ENCODE results near the gene RAB6B. TPM values are rescaled to one million over a fixed set of nuclear protein-coding genes. Genes with fewer than 3 reads are reported as not detected.

The RAB6B gene
- total RNA-seq, 2 experiments from 2014 or later, result 2.7 to 3.9 TPM

DNA sequence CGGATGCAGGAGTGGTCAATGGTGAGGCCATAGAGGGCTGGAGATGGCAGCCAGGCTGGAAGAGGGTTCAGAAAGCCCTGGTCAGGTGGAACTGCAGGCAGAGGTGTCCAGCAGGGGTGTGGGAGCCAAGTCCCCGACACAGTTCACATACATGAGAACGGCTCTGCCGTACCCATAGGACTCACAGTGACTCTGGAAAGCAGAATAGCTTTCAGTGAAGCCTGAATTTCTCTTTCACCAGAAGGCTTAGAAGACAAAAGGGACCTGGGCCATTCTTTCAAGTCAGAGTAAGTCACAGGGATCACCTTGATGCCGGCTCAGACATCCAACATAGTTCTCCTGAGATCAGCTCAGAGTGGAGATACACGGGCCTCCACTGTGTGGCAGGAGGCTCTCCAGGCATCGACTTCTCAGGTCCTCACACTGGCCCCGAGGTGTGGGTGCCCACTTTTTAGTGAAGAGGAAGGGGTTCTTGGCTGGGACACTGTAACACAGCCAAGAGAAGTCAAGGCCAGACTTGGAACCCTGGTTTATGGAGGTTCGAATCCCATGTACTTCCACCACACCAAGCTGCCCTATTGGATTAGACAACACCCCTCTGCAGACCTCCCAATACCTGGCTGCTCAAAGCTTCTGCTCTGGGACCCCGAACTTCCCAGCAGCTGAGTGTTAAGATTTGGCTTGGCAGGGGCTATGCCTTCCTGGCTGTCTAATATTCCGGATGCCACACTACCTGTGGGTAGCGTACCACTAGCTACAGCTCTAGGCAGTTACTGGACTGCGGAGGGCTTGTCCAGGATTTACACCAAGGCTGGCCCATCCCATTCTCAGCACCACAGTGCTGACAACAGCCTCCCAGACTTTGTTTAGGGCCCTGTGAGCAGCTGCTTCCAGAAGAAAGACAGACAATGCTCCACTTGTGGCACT is 40.4 kb upstream of the RAB6B start:
- Mint-ChIP-seq H3K36me3 (no peaks in the 10 kb centered on the region), H3K27me3 (peaks cover 3% of the 10 kb centered on the region), H3K9me3 (no peaks in the 10 kb centered on the region), H3K27ac (peak overlapping the region; percentile 42), H3K4me3 (no peak overlapping the region), H3K4me1 (ENCODE audit: low read depth) (no peaks in the 10 kb centered on the region)
- intact Hi-C loops (cut with micrococcal nuclease), result loop anchor here (10.0 kb wide), 1 partner anchor 539 kb away; no protein-coding TSS in a partner anchor
- ChIA-PET POLR2A (no interaction called here), CTCF (no interaction called here)
- no peak for DNase-seq

DNA sequence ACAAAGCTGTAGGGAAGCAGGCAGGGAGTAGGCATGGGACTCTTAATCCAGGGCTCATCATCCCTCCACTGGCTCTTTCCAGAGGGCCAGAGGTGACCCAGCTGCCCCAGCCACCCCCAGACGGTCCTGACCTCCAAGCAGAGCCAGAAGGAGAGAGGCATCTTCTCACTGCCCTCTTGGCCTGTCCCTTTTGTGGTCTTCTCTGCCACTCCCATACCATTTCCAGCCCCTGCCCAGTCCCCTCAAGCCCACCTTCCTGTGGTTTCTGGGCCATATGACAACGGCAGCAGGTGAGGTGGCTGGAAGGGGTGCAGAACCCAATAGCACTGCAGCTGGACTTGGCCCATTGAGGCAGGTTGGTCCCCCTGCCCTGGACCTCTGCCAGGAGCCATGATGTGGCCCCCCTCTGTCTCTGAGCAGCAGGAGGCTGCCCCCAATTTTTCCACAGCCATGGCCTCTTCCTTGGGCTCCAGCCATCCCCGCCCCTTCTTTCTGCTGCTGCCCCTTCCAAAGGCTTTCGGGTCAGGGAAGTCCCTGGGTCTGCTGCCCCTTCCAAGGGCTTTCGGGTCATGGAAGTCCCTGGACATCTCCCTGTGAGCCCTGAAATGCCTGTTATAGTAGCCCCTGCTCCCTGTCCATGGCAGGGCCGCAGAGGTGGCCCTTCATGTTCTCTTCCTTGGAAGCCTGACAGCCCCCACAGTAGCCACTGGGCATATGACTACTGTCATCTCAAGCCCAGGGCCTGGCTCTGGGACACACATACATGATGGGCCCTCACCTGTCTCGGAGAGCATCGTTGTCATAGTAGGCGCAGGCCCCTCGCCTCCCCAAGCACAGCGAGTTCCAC is 39.5 kb upstream of the RAB6B start:
- Mint-ChIP-seq H3K4me1 (ENCODE audit: low read depth) (no peaks in the 10 kb centered on the region), H3K36me3 (no peaks in the 10 kb centered on the region), H3K4me3 (no peak overlapping the region), H3K9me3 (no peaks in the 10 kb centered on the region), H3K27me3 (peaks cover 3% of the 10 kb centered on the region), H3K27ac (peak overlapping the region; percentile 42)
- ChIA-PET CTCF (no interaction called here), POLR2A (no interaction called here)
- intact Hi-C loops (cut with micrococcal nuclease), result loop anchor here (10.0 kb wide), 1 partner anchor 540 kb away; no protein-coding TSS in a partner anchor
- no peak for DNase-seq

DNA sequence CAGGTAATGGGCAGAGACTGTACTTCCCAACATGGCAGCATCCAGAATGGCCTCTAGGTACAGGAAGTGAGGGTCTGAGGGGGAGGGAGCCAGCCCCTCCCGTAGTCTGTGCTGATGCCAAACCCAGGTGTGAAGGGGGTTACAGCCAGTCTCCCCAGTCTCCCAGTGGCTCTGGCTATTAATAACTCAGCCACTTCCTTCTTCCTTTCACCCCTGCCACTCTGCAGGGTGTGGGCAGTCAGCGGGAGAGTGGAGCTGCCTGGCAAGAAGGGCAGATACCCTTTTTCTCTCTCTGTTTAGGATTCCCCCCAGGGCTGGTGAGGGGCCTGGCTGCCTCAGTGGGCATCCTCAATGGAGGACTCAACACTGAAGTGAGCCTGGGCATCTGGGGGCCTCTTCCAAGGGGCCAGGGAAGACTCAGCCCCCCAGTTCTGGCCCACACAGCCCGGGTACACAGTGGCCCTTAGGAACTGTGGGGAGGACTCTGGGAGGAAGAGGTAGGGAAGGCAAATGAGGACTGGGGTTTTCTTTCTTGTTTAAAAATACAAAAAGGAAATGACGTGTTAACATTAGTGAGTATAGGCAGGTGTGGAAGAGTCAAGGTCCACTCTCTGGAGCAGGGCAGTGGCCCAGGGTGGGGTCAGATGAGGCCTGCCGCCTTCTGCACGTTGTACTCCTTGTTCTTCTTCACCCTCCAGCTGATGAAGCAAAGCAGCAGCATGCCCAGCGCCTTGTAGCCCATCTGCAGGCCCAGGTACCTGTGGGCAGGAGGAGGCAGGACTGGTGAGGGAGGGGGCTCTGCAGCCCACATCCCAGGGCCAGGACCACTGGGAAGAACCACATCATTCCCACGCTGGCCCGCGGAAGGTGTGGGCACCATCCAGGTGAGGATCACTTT is 38.6 kb upstream of the RAB6B start:
- DNase-seq, result no peak
- Mint-ChIP-seq H3K4me3 (no peak overlapping the region), H3K9me3 (no peaks in the 10 kb centered on the region), H3K4me1 (ENCODE audit: low read depth) (no peaks in the 10 kb centered on the region), H3K27me3 (peaks cover 3% of the 10 kb centered on the region), H3K27ac (no peak overlapping the region), H3K36me3 (no peaks in the 10 kb centered on the region)
- intact Hi-C loops (cut with micrococcal nuclease), result loop anchor here (10.0 kb wide), 1 partner anchor 540 kb away; no protein-coding TSS in a partner anchor
- ChIA-PET CTCF (no interaction called here), POLR2A (no interaction called here)

DNA sequence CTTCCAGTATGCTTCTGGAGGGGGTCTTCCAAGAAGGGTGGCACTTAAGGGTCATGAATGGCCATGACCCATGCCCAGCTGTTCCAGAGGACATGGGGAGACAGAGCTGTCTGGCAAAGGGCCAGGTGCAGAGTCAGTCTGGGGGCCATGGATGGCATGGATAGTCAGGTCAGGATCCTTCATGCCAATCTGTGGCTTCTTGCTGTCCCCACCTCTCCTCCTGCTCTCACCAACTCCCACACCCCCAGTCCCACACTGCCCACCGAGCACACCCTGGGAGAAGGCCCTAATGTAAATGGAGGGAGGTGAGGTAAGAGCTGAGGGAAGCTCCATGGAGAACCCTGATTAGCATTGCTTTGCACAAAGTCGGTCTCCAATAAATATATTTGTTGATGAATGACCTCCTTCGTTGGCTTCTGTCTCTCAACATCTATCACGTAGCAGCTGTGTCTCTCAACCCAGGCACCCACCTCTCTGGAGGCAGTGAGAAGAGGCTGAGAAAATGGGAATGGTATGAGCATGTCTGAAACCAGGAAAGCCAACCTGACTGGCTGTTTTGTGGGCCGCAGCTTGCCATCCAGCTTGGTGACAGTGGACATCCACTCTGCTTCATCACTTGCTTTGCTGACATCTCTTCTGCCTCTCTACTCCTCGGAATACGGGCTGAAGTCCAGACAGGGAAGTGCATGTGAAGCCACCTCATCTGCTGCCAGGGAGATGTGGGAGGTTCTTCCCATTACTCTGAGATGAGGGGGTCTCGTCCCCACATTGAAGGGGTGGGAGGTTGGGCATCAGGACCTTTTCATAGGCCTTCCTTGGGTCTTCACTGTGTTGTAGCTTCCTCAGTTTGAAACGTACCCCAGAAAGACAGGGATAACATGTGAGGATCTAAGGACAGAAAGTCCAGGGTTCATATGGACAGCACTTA is 37.7 kb upstream of the RAB6B start:
- CTCF ChIA-PET, result no interaction called here

DNA sequence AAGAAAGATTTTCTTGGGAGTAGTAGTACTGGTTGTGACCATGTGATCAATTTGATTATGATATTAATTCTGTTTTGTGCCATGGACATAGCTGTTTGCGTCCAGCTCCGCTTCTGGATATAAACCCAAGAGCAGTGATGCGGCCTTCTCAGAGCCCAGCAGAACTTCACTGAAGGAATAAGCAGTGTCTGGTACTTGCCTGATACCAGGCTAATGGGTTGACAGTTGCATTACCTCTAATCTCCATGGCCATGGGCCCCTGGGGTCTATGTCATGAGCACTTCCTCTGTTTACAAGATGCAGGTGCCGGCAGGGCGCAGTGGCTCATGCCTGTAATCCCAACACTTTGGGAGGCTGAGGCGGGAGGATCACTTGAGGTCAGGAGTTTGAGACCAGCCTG is 36.3 kb upstream of the RAB6B start:
- Mint-ChIP-seq H3K36me3 (no peaks in the 10 kb centered on the region), H3K4me3 (no peak overlapping the region), H3K27me3 (peaks cover 12% of the 10 kb centered on the region), H3K27ac (no peak overlapping the region), H3K4me1 (ENCODE audit: low read depth) (peaks cover 6% of the 10 kb centered on the region), H3K9me3 (no peaks in the 10 kb centered on the region)
- DNase-seq, result no peak
- intact Hi-C loops (cut with micrococcal nuclease), result loop anchor here (10.0 kb wide), 1 partner anchor 543 kb away; no protein-coding TSS in a partner anchor
- ChIA-PET CTCF (no interaction called here), POLR2A (no interaction called here)

More for the DNA sequence above, 37.7 kb upstream of the RAB6B start:
- Mint-ChIP-seq H3K27ac (no peak overlapping the region), H3K4me1 (ENCODE audit: low read depth) (no peaks in the 10 kb centered on the region), H3K27me3 (peaks cover 7% of the 10 kb centered on the region), H3K9me3 (no peaks in the 10 kb centered on the region), H3K4me3 (no peak overlapping the region), H3K36me3 (no peaks in the 10 kb centered on the region)
- DNase-seq, result no peak
- POLR2A ChIA-PET, result no interaction called here
- intact Hi-C loops (cut with micrococcal nuclease), result loop anchor here (10.0 kb wide), 1 partner anchor 541 kb away; no protein-coding TSS in a partner anchor

DNA sequence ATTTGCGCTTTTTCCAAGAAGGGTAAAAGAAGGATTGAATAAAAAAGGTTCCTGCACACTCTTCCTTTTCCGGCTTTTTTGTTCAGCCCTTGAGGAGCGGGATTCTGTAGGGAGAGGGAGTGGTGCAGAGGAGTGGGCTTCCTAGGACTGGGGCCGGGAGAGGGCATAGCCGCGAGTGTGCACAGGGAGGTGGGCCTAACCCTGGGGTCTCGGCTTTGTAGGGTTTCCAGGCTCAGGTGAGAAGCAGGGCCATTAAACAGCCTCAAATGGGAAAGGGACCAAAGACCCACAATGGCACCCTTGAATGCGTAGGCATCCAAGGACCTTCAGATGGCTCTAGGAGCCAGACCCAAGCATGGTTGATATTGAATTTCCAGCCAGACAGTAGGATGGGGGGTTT is 35.4 kb upstream of the RAB6B start:
- H3K27me3 Mint-ChIP-seq, result peaks cover 12% of the 10 kb centered on the region
- H3K4me3 Mint-ChIP-seq, result no peak overlapping the region
- CTCF ChIA-PET, result no interaction called here
- intact Hi-C loops (cut with micrococcal nuclease), result loop anchor here (10.0 kb wide), 1 partner anchor 544 kb away; no protein-coding TSS in a partner anchor
- no peak for DNase-seq
- H3K36me3 Mint-ChIP-seq, result no peaks in the 10 kb centered on the region
- H3K27ac Mint-ChIP-seq, result no peak overlapping the region
- no peaks in the 10 kb centered on the region for H3K9me3 Mint-ChIP-seq
- H3K4me1 Mint-ChIP-seq (ENCODE audit: low read depth), result peaks cover 6% of the 10 kb centered on the region
- POLR2A ChIA-PET, result no interaction called here

DNA sequence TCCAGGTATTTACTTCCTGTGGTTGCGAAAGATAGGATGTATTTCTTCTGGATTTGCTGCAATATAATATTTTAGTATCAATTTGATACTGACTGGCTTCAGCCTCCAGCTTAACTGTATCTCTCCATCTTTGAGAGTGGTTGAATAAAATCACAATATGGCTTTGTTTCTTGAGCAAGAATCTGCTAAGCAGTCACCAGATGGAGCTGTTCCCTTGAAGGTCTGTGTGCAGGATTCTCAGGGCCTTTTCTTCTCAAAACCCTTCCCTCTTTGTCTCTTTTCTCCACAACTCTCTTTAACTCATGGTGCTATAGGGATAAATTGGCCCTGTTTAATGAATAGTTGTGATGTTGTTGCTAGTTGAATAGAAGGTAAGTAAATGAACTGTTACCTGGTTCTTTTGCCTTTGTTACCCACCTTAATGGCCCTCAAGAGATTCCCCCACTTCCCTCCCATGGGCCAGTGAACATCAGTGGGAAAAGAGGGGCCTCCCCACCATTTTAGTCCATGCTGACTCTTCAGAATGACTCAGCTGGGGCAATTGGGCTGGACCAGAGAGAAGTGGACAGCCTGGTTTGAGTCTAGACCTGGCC is 34.8 kb upstream of the RAB6B start:
- DNase-seq, result no peak
- peaks cover 6% of the 10 kb centered on the region for H3K4me1 Mint-ChIP-seq (ENCODE audit: low read depth)
- peaks cover 9% of the 10 kb centered on the region for H3K27me3 Mint-ChIP-seq
- CTCF ChIA-PET, result interaction anchor here (1.4 kb wide), 1 partner anchor 281 kb away, joined by 6 read pairs; no protein-coding TSS in a partner anchor
- no peak overlapping the region for H3K4me3 Mint-ChIP-seq
- H3K36me3 Mint-ChIP-seq, result no peaks in the 10 kb centered on the region
- intact Hi-C loops (cut with micrococcal nuclease), result loop anchor here (10.0 kb wide), 1 partner anchor 544 kb away; no protein-coding TSS in a partner anchor
- no peak overlapping the region for H3K27ac Mint-ChIP-seq
- POLR2A ChIA-PET, result no interaction called here
- H3K9me3 Mint-ChIP-seq, result no peaks in the 10 kb centered on the region

DNA sequence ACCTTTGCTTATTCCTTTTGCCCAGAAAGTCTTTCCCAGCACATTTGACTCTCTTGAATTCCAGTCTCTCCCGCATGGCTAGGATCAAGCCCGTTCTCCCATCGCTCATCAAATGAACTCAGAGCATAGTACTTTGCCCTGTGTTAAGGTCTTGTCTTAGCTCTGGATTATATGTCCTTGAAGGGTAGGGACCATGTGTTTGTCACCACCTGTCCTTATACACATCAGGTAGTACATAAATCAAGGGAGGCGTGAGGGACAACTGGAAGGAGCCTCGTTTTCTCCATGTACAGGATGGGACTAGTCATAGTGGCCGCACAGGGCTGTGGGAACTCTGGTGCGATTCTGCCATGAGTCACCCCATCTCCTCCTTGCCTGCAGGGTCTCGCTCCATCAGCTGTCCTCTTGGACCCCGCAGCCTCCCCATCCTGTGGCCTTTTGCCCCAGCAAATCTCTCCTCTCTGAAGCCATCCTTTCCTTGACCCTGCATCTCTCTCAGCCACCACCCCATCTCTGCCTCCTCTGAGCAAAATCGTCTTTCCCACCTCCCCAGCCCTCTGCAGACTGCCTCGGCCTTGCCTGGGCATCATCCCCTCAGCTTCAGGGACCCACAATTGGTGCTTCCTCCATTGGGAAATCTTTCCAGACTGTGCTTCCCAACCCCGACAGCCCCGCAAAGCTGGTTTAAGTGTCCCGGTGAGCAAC is 33.4 kb upstream of the RAB6B start:
- H3K4me3 Mint-ChIP-seq, result no peak overlapping the region
- CTCF ChIA-PET, result interaction anchor here (1.5 to 2.0 kb wide), 2 partner anchors 10 to 111 kb away, joined by 3 to 16 read pairs; no protein-coding TSS in a partner anchor
- H3K9me3 Mint-ChIP-seq, result no peaks in the 10 kb centered on the region
- H3K36me3 Mint-ChIP-seq, result no peaks in the 10 kb centered on the region
- POLR2A ChIA-PET, result no interaction called here
- intact Hi-C loops (cut with micrococcal nuclease), result loop anchor here (5.0 to 10.0 kb wide), 3 partner anchors 354 to 1202 kb away; partner anchors contain the start of gene CDV3
- peaks cover 6% of the 10 kb centered on the region for H3K4me1 Mint-ChIP-seq (ENCODE audit: low read depth)
- DNase-seq, result no peak
- no peak overlapping the region for H3K27ac Mint-ChIP-seq
- peaks cover 10% of the 10 kb centered on the region for H3K27me3 Mint-ChIP-seq

DNA sequence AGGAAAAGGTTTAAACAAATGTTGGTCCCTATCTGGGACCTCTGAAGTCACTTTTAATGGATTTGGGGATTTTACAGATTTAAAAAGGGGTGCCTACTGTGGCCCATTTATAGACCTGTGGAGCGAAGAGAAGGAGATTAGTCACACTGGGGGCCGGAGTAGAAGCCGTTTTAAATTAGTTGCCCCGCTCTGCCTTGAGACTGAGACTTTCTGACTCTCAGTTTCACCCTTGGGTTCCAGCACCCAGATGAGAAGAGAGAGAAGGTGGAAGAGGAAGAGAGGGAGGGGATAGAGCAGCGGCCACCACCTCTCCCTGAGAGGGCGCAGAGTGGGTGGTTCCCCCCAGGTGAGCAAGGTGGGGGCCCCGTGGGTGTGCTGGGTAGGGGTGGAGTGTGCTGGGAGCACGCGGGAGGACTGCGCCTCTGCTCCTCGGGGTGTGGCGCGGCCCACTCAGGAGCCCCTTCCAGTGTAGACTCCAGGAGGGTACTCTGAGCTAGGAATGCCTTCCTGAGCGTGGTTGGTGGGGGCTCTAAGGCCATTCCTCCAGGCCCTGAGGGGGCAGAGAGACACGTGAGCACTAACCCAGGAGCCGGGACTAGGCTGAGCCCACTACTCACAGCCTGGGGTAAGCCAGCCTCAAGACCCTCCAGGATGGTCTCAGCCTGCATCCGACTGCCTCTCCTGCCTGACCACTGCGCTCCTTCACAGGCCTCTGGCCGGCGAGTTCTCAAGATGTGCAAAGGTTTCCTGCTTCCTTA is 32.6 kb upstream of the RAB6B start:
- no peak for DNase-seq
- intact Hi-C loops (cut with micrococcal nuclease), result loop anchor here (5.0 to 10.0 kb wide), 3 partner anchors 354 to 1201 kb away; partner anchors contain the start of gene CDV3
- H3K4me3 Mint-ChIP-seq, result no peak overlapping the region

More for the DNA sequence above, 32.6 kb upstream of the RAB6B start:
- ChIA-PET CTCF (interaction anchor here (0.8 to 2.0 kb wide), 5 partner anchors 9 to 266 kb away, joined by 3 to 16 read pairs (median 3); no protein-coding TSS in a partner anchor), POLR2A (no interaction called here)
- H3K9me3 Mint-ChIP-seq, result no peaks in the 10 kb centered on the region
- no peaks in the 10 kb centered on the region for H3K36me3 Mint-ChIP-seq
- peaks cover 6% of the 10 kb centered on the region for H3K4me1 Mint-ChIP-seq (ENCODE audit: low read depth)
- no peak overlapping the region for H3K27ac Mint-ChIP-seq
- peaks cover 10% of the 10 kb centered on the region for H3K27me3 Mint-ChIP-seq

Measured in activated CD4-positive, alpha-beta memory T cell treated with anti-CD3 and anti-CD28 coated beads for 36 hours (primary cell).